GM23248 (cell line): ENCODE results near the gene NCOA7. TPM values are rescaled to one million over a fixed set of nuclear protein-coding genes. Genes with fewer than 3 reads are reported as not detected.

Experiments
- DNase-seq: peaks from one replicate; pipeline ENCODE4 v3.0.0-alpha.2; 2015
- H2AFZ ChIP-seq: fragments of 200-600 bp; sonication (generic); 2 replicates; pipeline ENCODE4 v1.6.1; 2016; ENCODE audit warnings: antibody characterized with exemption
- H3F3A ChIP-seq: fragments of 200-600 bp; sonication (generic); 2 replicates; pipeline ENCODE4 v1.6.1; 2016; ENCODE audit warnings: mild to moderate bottlenecking, antibody characterized with exemption, mixed run types; ENCODE audit not compliant: insufficient read depth
- H3K27ac ChIP-seq: fragments of 200-600 bp; sonication (generic); 2 replicates; pipeline ENCODE4 v1.5.1; 2016; ENCODE audit warnings: mild to moderate bottlenecking
- H3K27me3 ChIP-seq: fragments of 200-600 bp; sonication (generic); replicated peaks from 2 replicates; pipeline ENCODE4 v1.6.1; 2016; ENCODE audit warnings: mild to moderate bottlenecking; ENCODE audit not compliant: insufficient read depth
- H3K36me3 ChIP-seq: fragments of 200-600 bp; sonication (generic); 2 replicates; pipeline ENCODE4 v1.6.1; 2016; ENCODE audit warnings: low read depth, mild to moderate bottlenecking
- H3K4me1 ChIP-seq: fragments of 200-600 bp; sonication (generic); 2 replicates; pipeline ENCODE4 v1.6.1; 2016; ENCODE audit warnings: mild to moderate bottlenecking; ENCODE audit not compliant: insufficient read depth
- H3K4me2 ChIP-seq: fragments of 200-600 bp; sonication (generic); one replicate; pipeline ENCODE4 v1.6.1; 2016; ENCODE audit warnings: mild to moderate bottlenecking; ENCODE audit not compliant: unreplicated experiment
- H3K4me3 ChIP-seq: fragments of 200-600 bp; sonication (generic); 2 replicates; pipeline ENCODE4 v1.5.1; 2016; ENCODE audit warnings: mild to moderate bottlenecking
- H3K79me2 ChIP-seq: fragments of 200-600 bp; sonication (generic); 2 replicates; pipeline ENCODE4 v1.6.1; 2016; ENCODE audit warnings: mild to moderate bottlenecking; ENCODE audit not compliant: insufficient read depth
- H3K9ac ChIP-seq: fragments of 200-600 bp; sonication (generic); 2 replicates; pipeline ENCODE4 v1.6.1; 2016; ENCODE audit warnings: mild to moderate bottlenecking
- H3K9me2 ChIP-seq: fragments of 200-600 bp; sonication (generic); 2 replicates; pipeline ENCODE4 v1.6.1; 2016; ENCODE audit warnings: mixed run types, mild to moderate bottlenecking, moderate library complexity; ENCODE audit not compliant: insufficient read depth
- H3K9me3 ChIP-seq: fragments of 200-600 bp; sonication (generic); one replicate; pipeline ENCODE4 v1.6.1; 2017; ENCODE audit warnings: low read depth
- H4K20me1 ChIP-seq: fragments of 200-600 bp; sonication (generic); 2 replicates; pipeline ENCODE4 v1.6.0; 2016; ENCODE audit not compliant: insufficient read depth
- EZH2 ChIP-seq: fragments of 200-600 bp; sonication (generic); IDR thresholded peaks from 2 replicates; pipeline ENCODE4 v1.6.1; 2018; ENCODE audit warnings: antibody characterized with exemption, mild to moderate bottlenecking; ENCODE audit not compliant: insufficient read depth, poor library complexity, severe bottlenecking
- EZH2phosphoT487 ChIP-seq: fragments of 200-600 bp; sonication (generic); IDR thresholded peaks from 2 replicates; pipeline ENCODE4 v1.6.1; 2018; ENCODE audit warnings: antibody characterized with exemption, moderate library complexity, mild to moderate bottlenecking, low read depth; ENCODE audit not compliant: insufficient read depth
- WGBS, 2 experiments: methylation state at CpG; one replicate each; pipeline ENCODE4 v1.1.6; 2015 to 2017; ENCODE audit warnings: low lambda C conversion rate in 2 of 2, low coverage in 1 of 2; ENCODE audit errors: missing lambda C conversion rate in 2 of 2; 5-methylcytosine and 5-hydroxymethylcytosine counted together
- in situ Hi-C: fragments of 300-500 bp; cut with MboI; formaldehyde crosslinking; loops from 2 replicates; pipeline ENCODE4 v1.15.0; 2020
- polyA plus RNA-seq: library from polyadenylated mRNA; unstranded; fragments of >200 nt; fragmentation: Nextera tagmentation; extraction: Ambion mirVana; gene quantifications from 2 replicates; pipeline ENCODE4 v1.2.1, GENCODE V29; 2016
- total RNA-seq: library from RNA; depleted of rRNA; stranded (reverse); fragments of >200 nt; shearing (Covaris generic); gene quantifications from 2 replicates; pipeline ENCODE4 v1.2.3, GENCODE V29; 2014

The NCOA7 gene
- total and polyA plus RNA-seq, 2 experiments from 2014 or later, result 9.5 to 10.2 TPM

- no peak overlapping the region for H3K4me2 ChIP-seq
- no peaks in the 10 kb centered on the region for H3K27me3 ChIP-seq
- peak overlapping the region; percentile 75 for H3K27ac ChIP-seq
- TF ChIP-seq EZH2phosphoT487 (no peak), EZH2 (no peak)
- H4K20me1 ChIP-seq, result no peaks in the 10 kb centered on the region
- peaks cover 26% of the 10 kb centered on the region for H3F3A ChIP-seq
- DNase-seq, result no peak
- in situ Hi-C loops, result no loop called here
- 31 to 35% methylated on average over 4 of the region's 4 CpGs for WGBS, 2 experiments
- peak overlapping the region; percentile 81 for H2AFZ ChIP-seq
- H3K36me3 ChIP-seq, result peaks cover 13% of the 10 kb centered on the region; the same call in 1 of the 2 replicates
- H3K9ac ChIP-seq, result peak overlapping the region; percentile 69
- H3K9me2 ChIP-seq, result no peaks in the 10 kb centered on the region
- H3K79me2 ChIP-seq, result no peaks in the 10 kb centered on the region
- H3K4me3 ChIP-seq, result no peak overlapping the region; the same call in 1 of the 2 replicates
- H3K9me3 ChIP-seq, result no peaks in the 10 kb centered on the region
- H3K4me1 ChIP-seq, result peaks cover 29% of the 10 kb centered on the region
Observed at GRCh38 chr6:125918230-125918629, 127.5 kb downstream of the NCOA7 start.

GRCh38 chr6:125918681-125919566, 128.2 kb downstream of the NCOA7 start:
- WGBS, 2 experiments, result 41% methylated on average over 13 of the region's 13 CpGs

GRCh38 chr6:125919618-125920017, 128.9 kb downstream of the NCOA7 start:
- peak overlapping the region; percentile 69; the same call in 1 of the 2 replicates for H3K9ac ChIP-seq
- no peaks in the 10 kb centered on the region for H3K27me3 ChIP-seq
- H3K79me2 ChIP-seq, result no peaks in the 10 kb centered on the region
- H3F3A ChIP-seq, result peaks cover 17% of the 10 kb centered on the region
- H3K9me3 ChIP-seq, result no peaks in the 10 kb centered on the region
- 87 to 88% methylated on average over 3 of the region's 3 CpGs for WGBS, 2 experiments
- peak overlapping the region; percentile 75; the same call in 1 of the 2 replicates for H3K27ac ChIP-seq
- H4K20me1 ChIP-seq, result no peaks in the 10 kb centered on the region
- no peak overlapping the region for H2AFZ ChIP-seq
- peaks cover 18% of the 10 kb centered on the region; the same call in 1 of the 2 replicates for H3K36me3 ChIP-seq
- H3K4me3 ChIP-seq, result peak overlapping the region; percentile 56
- no peak for DNase-seq
- peak overlapping the region; percentile 82 for H3K4me2 ChIP-seq
- in situ Hi-C loops, result no loop called here
- H3K4me1 ChIP-seq, result peaks cover 21% of the 10 kb centered on the region
- H3K9me2 ChIP-seq, result no peaks in the 10 kb centered on the region
- TF ChIP-seq EZH2 (no peak), EZH2phosphoT487 (no peak)

More at GRCh38 chr6:125918681-125919566, 128.2 kb downstream of the NCOA7 start:
- Histone ChIP-seq H3K4me2 (peak overlapping the region; percentile 82), H3K27ac (peak overlapping the region; percentile 75), H3K4me3 (peak overlapping the region; percentile 56), H2AFZ (peak overlapping the region; percentile 81), H3F3A (peaks cover 20% of the 10 kb centered on the region), H3K36me3 (peaks cover 18% of the 10 kb centered on the region; the same call in 1 of the 2 replicates), H4K20me1 (no peaks in the 10 kb centered on the region), H3K27me3 (no peaks in the 10 kb centered on the region), H3K4me1 (peaks cover 23% of the 10 kb centered on the region), H3K9ac (peak overlapping the region; percentile 69), H3K9me3 (no peaks in the 10 kb centered on the region), H3K9me2 (no peaks in the 10 kb centered on the region), H3K79me2 (no peaks in the 10 kb centered on the region)
- TF ChIP-seq EZH2 (no peak), EZH2phosphoT487 (no peak)
- DNase-seq, result peak; percentile 82
- in situ Hi-C loops, result no loop called here

GRCh38 chr6:125922322-125922860, 131.6 kb downstream of the NCOA7 start:
- WGBS, 2 experiments, result 93% methylated on average over 8 of the region's 8 CpGs
- in situ Hi-C loops, result no loop called here
- Histone ChIP-seq H3K36me3 (peaks cover 18% of the 10 kb centered on the region; the same call in 1 of the 2 replicates), H4K20me1 (no peaks in the 10 kb centered on the region), H2AFZ (no peak overlapping the region), H3K4me1 (peaks cover 21% of the 10 kb centered on the region), H3F3A (peaks cover 17% of the 10 kb centered on the region), H3K79me2 (no peaks in the 10 kb centered on the region), H3K27ac (no peak overlapping the region), H3K9me3 (no peaks in the 10 kb centered on the region), H3K4me3 (no peak overlapping the region), H3K27me3 (no peaks in the 10 kb centered on the region), H3K4me2 (no peak overlapping the region), H3K9me2 (no peaks in the 10 kb centered on the region), H3K9ac (no peak overlapping the region)
- TF ChIP-seq EZH2, result no peak
- no peak for TF ChIP-seq EZH2phosphoT487
- no peak for DNase-seq
